PC-3 (cell line): ENCODE measurements around the gene IL4. TPM values are rescaled to one million over a fixed set of nuclear protein-coding genes. Genes with fewer than 3 reads are reported as not detected.

Experiments
- ATAC-seq: fragments of 200-7000 bp; cut with Tn5 transposase; 2 replicates; pipeline ENCODE4 v1.9.1; 2020; ENCODE audit warnings: mild to moderate bottlenecking, moderate library complexity
- BruUV-seq: library from RNA; stranded (reverse); fragments of 400-500 nt; replicated peaks from 2 replicates; lab custom pipeline; 2021; lab: Mats Ljungman, UMichigan
- CTCF ChIA-PET: fragments of 300-600 bp; sonication (Branson Sonifier 250); formaldehyde crosslinking; loops from one replicate; lab custom pipeline; 2022; ENCODE audit warnings: antibody characterized with exemption; lab: Charles Lee
- POLR2A ChIA-PET: fragments of 300-600 bp; sonication (Branson Sonifier 250); formaldehyde crosslinking; loops from one replicate; lab custom pipeline; 2022; ENCODE audit warnings: antibody characterized with exemption; ENCODE audit not compliant: unreplicated experiment; lab: Charles Lee
- DNase-seq: peaks from one replicate; pipeline ENCODE4 v3.0.0-alpha.2; 2015
- H2AFZ ChIP-seq: fragments of 300-600 bp; sonication (generic); 2 replicates; pipeline ENCODE4 v1.6.0; 2016; ENCODE audit warnings: antibody characterized with exemption, low read length
- H3F3A ChIP-seq: fragments of 300-600 bp; sonication (generic); one replicate; pipeline ENCODE4 v1.6.0; 2017; ENCODE audit warnings: antibody characterized with exemption, low read length, control low read depth, mild to moderate bottlenecking; ENCODE audit not compliant: unreplicated experiment
- H3K27ac ChIP-seq: fragments of 300-600 bp; sonication (generic); 2 replicates; pipeline ENCODE4 v1.5.1; 2016; ENCODE audit warnings: mild to moderate bottlenecking, low read length
- H3K27me3 ChIP-seq: fragments of 300-600 bp; sonication (generic); 2 replicates; pipeline ENCODE4 v1.6.1; 2016; ENCODE audit warnings: low read length, mixed read lengths
- H3K36me3 ChIP-seq: fragments of 300-600 bp; sonication (generic); 2 replicates; pipeline ENCODE4 v1.6.1; 2016; ENCODE audit warnings: low read depth, mixed run types, low read length, mixed read lengths
- H3K4me1 ChIP-seq: fragments of 300-600 bp; sonication (generic); 2 replicates; pipeline ENCODE4 v1.5.1; 2016; ENCODE audit warnings: low read length; ENCODE audit not compliant: insufficient read depth
- H3K4me2 ChIP-seq: fragments of 300-600 bp; sonication (generic); 2 replicates; pipeline ENCODE4 v1.6.0; 2016; ENCODE audit warnings: low read length
- H3K4me3 ChIP-seq: fragments of 300-600 bp; sonication (generic); 2 replicates; pipeline ENCODE4 v1.5.1; 2016; ENCODE audit warnings: mild to moderate bottlenecking, low read length, mixed read lengths
- H3K79me2 ChIP-seq: fragments of 300-600 bp; sonication (generic); 2 replicates; pipeline ENCODE4 v1.6.1; 2017; ENCODE audit warnings: low read length, mixed read lengths
- H3K9ac ChIP-seq: fragments of 300-600 bp; sonication (generic); 2 replicates; pipeline ENCODE4 v1.6.0; 2016; ENCODE audit warnings: mild to moderate bottlenecking, low read length
- H3K9me2 ChIP-seq: fragments of 300-600 bp; sonication (generic); replicated peaks from 2 replicates; pipeline ENCODE4 v1.6.1; 2016; ENCODE audit warnings: mixed run types, low read length, mixed read lengths
- H3K9me3 ChIP-seq: fragments of 300-600 bp; sonication (generic); 2 replicates; pipeline ENCODE4 v1.6.1; 2016; ENCODE audit warnings: low read length, mixed read lengths
- H4K20me1 ChIP-seq: fragments of 300-600 bp; sonication (generic); 2 replicates; pipeline ENCODE4 v1.6.1; 2016; ENCODE audit warnings: low read length, mixed read lengths
- EZH2 ChIP-seq: fragments of 300-600 bp; sonication (generic); IDR thresholded peaks from one replicate; pipeline ENCODE4 v1.6.1; 2017; ENCODE audit warnings: antibody characterized with exemption, mild to moderate bottlenecking, low read length; ENCODE audit not compliant: unreplicated experiment
- EZH2phosphoT487 ChIP-seq: fragments of 300-600 bp; sonication (generic); IDR thresholded peaks from 2 replicates; pipeline ENCODE4 v1.6.1; 2018; ENCODE audit warnings: mild to moderate bottlenecking, antibody characterized with exemption, low read length, borderline replicate concordance
- intact Hi-C: fragments of 100-400 bp; cut with micrococcal nuclease; formaldehyde crosslinking; loops from 2 replicates; pipeline ENCODE4 v1.9.0; 2023
- total RNA-seq: library from RNA; depleted of rRNA; stranded (reverse); fragments of >200 nt; gene quantifications from 2 replicates; pipeline ENCODE4 v1.2.3, GENCODE V29; 2014
- TF ChIP-seq, protein P1 (sequence below): fragments of 300-600 bp; sonication (generic); conservative IDR thresholded peaks from 2 replicates; pipeline ENCODE4 v1.5.1; 2017; ENCODE audit warnings: antibody characterized with exemption, low read depth, mild to moderate bottlenecking, low read length

Gene IL4
- total RNA-seq, 1 experiment from 2014 or later = not detected

DNA sequence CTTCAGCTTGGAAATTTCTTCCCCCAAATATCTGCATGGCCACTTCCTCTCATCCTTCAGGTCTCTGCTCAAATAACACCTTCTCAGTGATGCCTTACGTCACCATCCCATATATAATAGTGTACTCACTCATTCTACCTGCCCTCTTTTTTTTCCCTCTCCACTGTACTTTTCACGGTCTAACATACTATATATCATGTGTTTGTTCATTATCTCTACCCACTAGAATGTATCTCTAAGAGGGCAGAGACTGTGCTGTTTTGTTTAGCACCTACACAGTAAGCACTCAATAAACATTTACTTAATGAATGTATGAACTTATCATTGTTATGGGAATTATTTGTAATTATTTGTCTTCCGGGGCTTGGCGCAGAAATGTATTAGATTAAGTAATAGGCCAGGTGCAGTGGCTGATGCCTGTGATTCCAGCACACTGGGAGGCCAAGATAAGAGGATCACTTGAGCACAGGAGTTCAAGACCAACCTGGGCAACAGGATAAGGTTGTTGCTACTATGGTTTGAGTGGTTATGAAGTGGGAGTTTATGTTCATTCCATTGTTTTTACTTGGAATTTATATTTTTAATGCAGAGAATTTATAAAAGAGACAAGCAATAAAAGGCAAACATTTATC is 21.8 kb upstream of the IL4 start:
- Histone ChIP-seq H4K20me1 (no peaks in the 10 kb centered on the region), H2AFZ (no peak overlapping the region), H3K79me2 (no peaks in the 10 kb centered on the region), H3K4me3 (no peak overlapping the region), H3K4me1 (no peaks in the 10 kb centered on the region), H3K27me3 (no peaks in the 10 kb centered on the region), H3F3A (no peaks in the 10 kb centered on the region), H3K4me2 (no peak overlapping the region), H3K27ac (no peak overlapping the region), H3K9me3 (no peaks in the 10 kb centered on the region), H3K9ac (no peak overlapping the region), H3K36me3 (no peaks in the 10 kb centered on the region), H3K9me2 (no peaks in the 10 kb centered on the region)
- no peak for DNase-seq
- no peak; the same call in 1 of the 2 replicates for ATAC-seq
- intact Hi-C loops = no loop called here
- TF ChIP-seq EZH2phosphoT487 = no peak
- TF ChIP-seq, protein P1, sequence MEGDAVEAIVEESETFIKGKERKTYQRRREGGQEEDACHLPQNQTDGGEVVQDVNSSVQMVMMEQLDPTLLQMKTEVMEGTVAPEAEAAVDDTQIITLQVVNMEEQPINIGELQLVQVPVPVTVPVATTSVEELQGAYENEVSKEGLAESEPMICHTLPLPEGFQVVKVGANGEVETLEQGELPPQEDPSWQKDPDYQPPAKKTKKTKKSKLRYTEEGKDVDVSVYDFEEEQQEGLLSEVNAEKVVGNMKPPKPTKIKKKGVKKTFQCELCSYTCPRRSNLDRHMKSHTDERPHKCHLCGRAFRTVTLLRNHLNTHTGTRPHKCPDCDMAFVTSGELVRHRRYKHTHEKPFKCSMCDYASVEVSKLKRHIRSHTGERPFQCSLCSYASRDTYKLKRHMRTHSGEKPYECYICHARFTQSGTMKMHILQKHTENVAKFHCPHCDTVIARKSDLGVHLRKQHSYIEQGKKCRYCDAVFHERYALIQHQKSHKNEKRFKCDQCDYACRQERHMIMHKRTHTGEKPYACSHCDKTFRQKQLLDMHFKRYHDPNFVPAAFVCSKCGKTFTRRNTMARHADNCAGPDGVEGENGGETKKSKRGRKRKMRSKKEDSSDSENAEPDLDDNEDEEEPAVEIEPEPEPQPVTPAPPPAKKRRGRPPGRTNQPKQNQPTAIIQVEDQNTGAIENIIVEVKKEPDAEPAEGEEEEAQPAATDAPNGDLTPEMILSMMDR = no peak
- no peak for TF ChIP-seq EZH2
- BruUV-seq = no TSS peak
- CTCF ChIA-PET = no interaction called here
- POLR2A ChIA-PET = no interaction called here

DNA sequence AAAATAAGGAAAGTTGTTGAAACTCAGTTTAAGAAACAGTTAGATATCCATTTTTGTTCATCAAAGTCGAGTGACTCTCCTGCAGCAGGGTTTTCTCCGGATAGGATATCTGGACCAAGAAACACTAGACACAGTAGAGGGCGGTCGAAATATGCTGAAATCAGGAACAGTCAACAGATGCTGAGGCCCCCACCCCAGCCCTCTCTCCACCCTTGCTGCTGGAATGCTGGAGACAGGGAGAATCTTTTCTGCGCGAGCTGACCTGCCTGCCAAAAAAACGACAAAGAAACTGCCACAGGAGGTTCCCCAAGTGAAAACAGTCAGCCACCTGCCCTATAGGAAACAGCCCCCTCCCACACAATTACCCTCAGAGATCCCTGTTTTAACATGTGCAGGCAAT is 20.1 kb upstream of the IL4 start:
- ATAC-seq = no peak
- Histone ChIP-seq H3K9me2 (no peaks in the 10 kb centered on the region), H3K9ac (no peak overlapping the region), H3K4me3 (no peak overlapping the region), H3K27me3 (no peaks in the 10 kb centered on the region), H3K9me3 (no peaks in the 10 kb centered on the region), H3K27ac (no peak overlapping the region), H3K79me2 (no peaks in the 10 kb centered on the region), H3K4me1 (no peaks in the 10 kb centered on the region), H4K20me1 (no peaks in the 10 kb centered on the region), H3F3A (no peaks in the 10 kb centered on the region), H3K36me3 (no peaks in the 10 kb centered on the region), H2AFZ (no peak overlapping the region), H3K4me2 (no peak overlapping the region)
- DNase-seq = no peak
- ChIA-PET POLR2A (no interaction called here), CTCF (no interaction called here)
- BruUV-seq = no TSS peak
- intact Hi-C loops = no loop called here
- TF ChIP-seq, protein P1 = no peak

DNA sequence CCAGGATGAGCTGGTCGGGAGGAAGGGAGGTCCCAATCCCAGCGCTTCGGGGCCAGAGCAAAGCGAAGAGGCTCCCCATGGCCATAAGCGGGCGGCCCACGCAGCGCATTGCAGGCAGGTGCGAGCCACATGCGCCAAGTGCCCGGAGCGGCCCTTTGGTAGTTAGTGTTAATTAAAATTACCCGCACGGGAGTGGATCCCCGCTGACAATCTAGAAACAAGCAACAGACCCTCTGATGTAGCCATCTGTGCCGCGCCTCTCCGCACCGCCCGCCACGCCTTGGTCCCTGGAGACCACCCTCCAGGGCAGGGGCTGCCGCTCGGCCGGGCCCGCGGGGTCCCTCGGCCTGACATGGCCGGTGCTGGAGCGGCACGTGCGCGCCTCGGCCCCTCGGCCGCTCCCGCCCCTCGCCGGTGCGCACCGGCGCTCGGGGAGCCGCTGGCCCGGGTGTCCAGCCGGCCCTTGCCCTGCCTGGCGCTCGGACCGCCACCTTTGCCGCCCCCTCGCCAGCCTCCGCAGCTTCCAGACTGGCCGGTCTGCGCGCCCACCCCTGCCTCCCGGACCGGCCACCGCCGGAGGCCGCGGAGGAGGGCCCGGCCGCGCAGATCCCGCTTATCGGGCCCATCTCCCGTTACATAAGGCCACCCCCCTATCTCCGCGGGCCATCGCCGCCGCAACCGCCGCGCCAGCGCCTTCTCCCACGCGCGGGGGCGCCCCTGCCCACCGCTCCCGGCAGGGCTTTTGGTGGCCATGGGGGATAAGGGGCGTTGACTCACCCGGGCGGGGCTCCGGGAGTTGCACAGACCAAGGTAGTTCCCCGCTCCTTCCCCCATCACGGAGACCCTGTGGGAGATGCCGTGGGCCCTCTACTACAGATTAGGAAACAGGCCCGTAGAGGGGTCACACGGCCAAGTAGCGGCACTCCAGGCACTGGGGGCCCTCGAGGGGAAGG is 17.7 kb upstream of the IL4 start:
- Histone ChIP-seq H3K4me1 (no peaks in the 10 kb centered on the region), H3K79me2 (no peaks in the 10 kb centered on the region), H3K4me2 (no peak overlapping the region), H3K9me2 (no peaks in the 10 kb centered on the region), H2AFZ (no peak overlapping the region), H3K9ac (no peak overlapping the region), H3K4me3 (no peak overlapping the region), H3K36me3 (no peaks in the 10 kb centered on the region), H3K27ac (no peak overlapping the region), H3F3A (no peaks in the 10 kb centered on the region), H3K9me3 (no peaks in the 10 kb centered on the region), H4K20me1 (no peaks in the 10 kb centered on the region), H3K27me3 (no peaks in the 10 kb centered on the region)
- BruUV-seq = no TSS peak
- CTCF ChIA-PET = no interaction called here
- ATAC-seq = no peak
- no peak for TF ChIP-seq EZH2phosphoT487
- no peak for TF ChIP-seq EZH2
- TF ChIP-seq, protein P1 = no peak
- intact Hi-C loops = no loop called here
- DNase-seq = no peak
- POLR2A ChIA-PET = no interaction called here
